ENCODE data around the gene UBL4A.

UBL4A gene

DNA sequence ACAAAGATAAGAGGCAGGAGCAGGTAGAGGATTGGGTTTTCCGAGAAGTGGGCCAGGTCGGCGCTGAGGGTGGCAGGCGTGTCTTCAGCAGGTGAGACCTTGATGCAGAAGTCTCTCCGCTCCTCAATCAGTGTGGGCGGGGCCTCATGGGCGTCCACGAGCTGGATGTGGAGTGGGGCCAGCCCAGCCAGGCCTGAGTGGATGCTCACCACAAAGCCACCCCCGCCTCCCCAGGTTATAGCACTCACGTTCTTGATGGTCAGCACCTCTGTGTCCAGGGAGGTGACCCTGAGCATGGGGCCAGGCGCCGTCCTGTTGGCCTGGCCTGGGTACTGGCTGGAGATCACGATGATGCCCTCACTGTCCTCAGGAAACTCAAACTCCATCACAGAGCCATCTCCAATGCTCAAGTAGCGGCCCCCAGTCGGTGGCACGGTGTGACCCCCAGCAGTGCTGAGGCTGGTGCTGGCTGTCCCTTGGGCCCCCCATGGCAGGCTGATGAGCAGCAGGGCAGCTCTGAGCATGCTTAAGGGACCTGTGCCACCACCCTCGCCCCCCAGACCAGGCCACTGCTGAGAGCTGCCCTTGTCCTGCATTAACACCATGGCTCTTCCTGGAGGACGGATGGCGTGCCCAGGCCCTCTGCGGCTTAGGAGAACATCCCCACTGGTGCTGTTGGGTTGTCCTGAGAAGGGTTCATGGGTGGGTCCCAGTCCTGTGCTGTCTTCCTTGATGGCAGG lies 2.1 kb upstream of the UBL4A start:
- TF ChIP-seq, protein P1, sequence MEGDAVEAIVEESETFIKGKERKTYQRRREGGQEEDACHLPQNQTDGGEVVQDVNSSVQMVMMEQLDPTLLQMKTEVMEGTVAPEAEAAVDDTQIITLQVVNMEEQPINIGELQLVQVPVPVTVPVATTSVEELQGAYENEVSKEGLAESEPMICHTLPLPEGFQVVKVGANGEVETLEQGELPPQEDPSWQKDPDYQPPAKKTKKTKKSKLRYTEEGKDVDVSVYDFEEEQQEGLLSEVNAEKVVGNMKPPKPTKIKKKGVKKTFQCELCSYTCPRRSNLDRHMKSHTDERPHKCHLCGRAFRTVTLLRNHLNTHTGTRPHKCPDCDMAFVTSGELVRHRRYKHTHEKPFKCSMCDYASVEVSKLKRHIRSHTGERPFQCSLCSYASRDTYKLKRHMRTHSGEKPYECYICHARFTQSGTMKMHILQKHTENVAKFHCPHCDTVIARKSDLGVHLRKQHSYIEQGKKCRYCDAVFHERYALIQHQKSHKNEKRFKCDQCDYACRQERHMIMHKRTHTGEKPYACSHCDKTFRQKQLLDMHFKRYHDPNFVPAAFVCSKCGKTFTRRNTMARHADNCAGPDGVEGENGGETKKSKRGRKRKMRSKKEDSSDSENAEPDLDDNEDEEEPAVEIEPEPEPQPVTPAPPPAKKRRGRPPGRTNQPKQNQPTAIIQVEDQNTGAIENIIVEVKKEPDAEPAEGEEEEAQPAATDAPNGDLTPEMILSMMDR (IDR thresholded peaks at IDR 0.05) = no peak
- no peaks in the 10 kb centered on the region for H3K4me1 ChIP-seq
- no peak overlapping the region for H3K4me2 ChIP-seq (ENCODE audit: low read length)
- H3K9ac ChIP-seq = no peak overlapping the region
- no peaks in the 10 kb centered on the region for H3K36me3 ChIP-seq (ENCODE audit: control insufficient read depth, insufficient read depth, low read length)
- H2AFZ ChIP-seq = no peak overlapping the region
- no peaks in the 10 kb centered on the region for H3K79me2 ChIP-seq
- no peak overlapping the region for H3K27ac ChIP-seq
- H3K9me3 ChIP-seq (ENCODE audit: control insufficient read depth, low read length) = no peaks in the 10 kb centered on the region
- H3K4me3 ChIP-seq (ENCODE audit: low read depth, low read length) = no peak overlapping the region
- H3K27me3 ChIP-seq (ENCODE audit: control insufficient read depth, insufficient read depth, low read length) = no peaks in the 10 kb centered on the region

DNA sequence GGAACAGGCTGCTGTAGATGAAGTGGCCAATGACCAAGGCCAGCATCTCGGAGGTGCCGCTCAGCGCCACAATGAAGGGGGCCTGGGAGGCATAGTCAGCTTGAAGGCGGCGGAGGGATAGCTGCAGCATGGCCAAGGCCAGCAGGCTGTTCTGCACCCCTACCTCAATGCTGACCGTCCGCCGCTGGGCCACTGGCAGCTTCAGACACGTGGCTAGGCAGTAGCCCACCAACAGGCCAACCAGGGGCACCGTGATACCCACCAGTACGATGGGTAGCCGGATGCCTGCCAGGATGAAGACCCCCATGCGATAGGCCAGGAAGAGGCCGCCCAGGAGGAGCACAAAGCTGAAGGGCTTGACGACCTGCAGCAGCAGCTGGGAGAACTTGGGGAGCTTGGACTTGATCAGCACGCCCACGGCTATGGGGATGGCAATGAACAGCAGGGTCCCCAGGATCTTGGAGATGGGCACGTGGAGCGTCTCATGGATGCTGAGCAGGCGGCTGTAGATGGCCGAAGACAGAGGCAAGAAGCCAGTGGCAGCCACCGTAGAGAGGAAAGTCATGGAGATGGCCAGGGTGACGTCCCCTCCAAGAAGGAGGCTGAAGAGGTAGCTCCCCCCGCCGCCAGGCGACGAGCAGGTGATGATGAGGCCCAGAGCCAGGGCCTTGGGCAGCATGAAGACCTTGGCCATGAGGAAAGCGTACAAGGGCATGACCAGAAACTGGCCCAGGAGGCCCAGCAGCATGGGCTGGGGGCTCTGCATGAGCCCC lies 1.3 kb upstream of the UBL4A start:
- Histone ChIP-seq H3K27me3 (ENCODE audit: control insufficient read depth, insufficient read depth, low read length) (no peaks in the 10 kb centered on the region), H3K4me2 (ENCODE audit: low read length) (no peak overlapping the region), H3K79me2 (no peaks in the 10 kb centered on the region), H3K36me3 (ENCODE audit: control insufficient read depth, insufficient read depth, low read length) (no peaks in the 10 kb centered on the region), H2AFZ (no peak overlapping the region), H3K27ac (no peak overlapping the region), H3K4me1 (no peaks in the 10 kb centered on the region), H3K9ac (no peak overlapping the region), H3K9me3 (ENCODE audit: control insufficient read depth, low read length) (no peaks in the 10 kb centered on the region), H3K4me3 (ENCODE audit: low read depth, low read length) (no peak overlapping the region)
- TF ChIP-seq, protein P1 (IDR thresholded peaks at IDR 0.05) = no peak

DNA sequence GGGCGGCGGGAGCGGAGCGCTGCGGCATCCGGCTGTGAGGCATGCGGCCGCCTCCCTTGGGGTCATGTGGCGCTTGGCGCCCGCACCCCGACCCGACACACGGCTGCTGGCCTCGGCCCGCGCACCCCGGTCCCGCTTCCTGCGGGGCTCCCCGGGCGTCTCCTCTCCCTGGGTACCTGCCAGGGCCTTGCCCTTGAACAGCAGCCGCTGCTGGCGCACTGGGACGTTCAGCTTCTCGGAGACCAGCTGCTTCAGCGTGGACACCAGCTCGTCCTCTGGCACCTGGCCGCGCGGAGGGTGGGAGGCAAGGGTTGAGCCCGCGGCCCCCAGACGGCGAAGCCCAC lies 391 bp downstream of the UBL4A start:
- TF ChIP-seq, protein P1 (IDR thresholded peaks at IDR 0.05) = no peak
- H3K27ac ChIP-seq = peak overlapping the region; percentile 39
- H3K4me1 ChIP-seq = no peaks in the 10 kb centered on the region
- H3K4me2 ChIP-seq (ENCODE audit: low read length) = peak overlapping the region; percentile 68
- no peaks in the 10 kb centered on the region for H3K79me2 ChIP-seq
- no peak overlapping the region for H3K9ac ChIP-seq
- peak overlapping the region; percentile 68 for H2AFZ ChIP-seq
- H3K9me3 ChIP-seq (ENCODE audit: control insufficient read depth, low read length) = no peaks in the 10 kb centered on the region
- H3K4me3 ChIP-seq (ENCODE audit: low read depth, low read length) = peak overlapping the region; percentile 57
- H3K27me3 ChIP-seq (ENCODE audit: control insufficient read depth, insufficient read depth, low read length) = no peaks in the 10 kb centered on the region
- no peaks in the 10 kb centered on the region for H3K36me3 ChIP-seq (ENCODE audit: control insufficient read depth, insufficient read depth, low read length)

DNA sequence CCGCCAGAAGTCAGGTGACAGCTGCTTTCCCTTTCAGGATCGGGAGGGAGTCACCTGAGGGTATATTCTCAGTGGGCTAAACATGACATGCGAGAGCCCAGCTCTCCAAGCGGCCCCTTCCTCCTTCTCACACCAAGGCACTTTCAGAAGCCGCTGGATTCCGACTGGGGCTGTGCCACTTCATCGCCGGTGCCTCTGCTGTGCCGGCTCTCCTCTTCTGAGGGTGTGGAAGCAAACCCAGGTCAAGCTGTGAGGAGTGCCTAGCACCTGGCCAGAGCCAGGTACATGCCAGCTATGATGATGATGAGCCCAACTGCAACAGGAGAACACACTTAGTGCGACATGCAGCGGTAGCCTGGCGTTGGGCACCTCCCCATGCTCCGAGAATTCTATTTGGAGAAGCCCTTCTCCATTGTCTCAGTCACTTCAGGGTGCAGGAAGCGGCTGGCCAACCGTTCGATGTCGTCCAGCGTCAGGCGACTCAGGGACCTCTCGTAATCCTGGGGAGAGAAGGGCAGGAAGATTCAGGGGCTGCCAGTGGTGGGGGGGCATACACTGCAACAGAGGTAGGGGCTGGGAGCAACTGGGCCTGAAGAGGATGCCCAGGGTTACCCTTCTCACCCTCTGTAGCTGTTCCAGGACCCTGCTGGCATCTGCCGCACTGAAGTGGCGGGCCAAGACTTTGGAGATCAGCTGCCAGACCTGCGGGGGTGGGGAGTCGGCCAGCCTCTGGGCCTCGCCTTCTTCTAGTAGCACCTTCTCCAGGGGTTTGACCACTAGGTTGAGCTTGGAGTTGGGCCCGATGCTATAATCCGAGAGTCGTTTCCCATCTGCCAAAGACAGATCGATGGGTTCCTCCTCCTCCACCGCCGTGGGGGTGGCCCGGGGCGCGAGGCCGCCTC lies 1.0 kb downstream of the UBL4A start:
- no peaks in the 10 kb centered on the region for H3K79me2 ChIP-seq
- H3K27ac ChIP-seq = peak overlapping the region; percentile 39
- peak overlapping the region; percentile 68 for H3K4me2 ChIP-seq (ENCODE audit: low read length)
- no peaks in the 10 kb centered on the region for H3K27me3 ChIP-seq (ENCODE audit: control insufficient read depth, insufficient read depth, low read length)
- H2AFZ ChIP-seq = peak overlapping the region; percentile 68
- TF ChIP-seq, protein P1 (IDR thresholded peaks at IDR 0.05) = no peak
- no peaks in the 10 kb centered on the region for H3K9me3 ChIP-seq (ENCODE audit: control insufficient read depth, low read length)
- no peaks in the 10 kb centered on the region for H3K36me3 ChIP-seq (ENCODE audit: control insufficient read depth, insufficient read depth, low read length)
- H3K9ac ChIP-seq = no peak overlapping the region
- peak overlapping the region; percentile 57 for H3K4me3 ChIP-seq (ENCODE audit: low read depth, low read length)
- H3K4me1 ChIP-seq = no peaks in the 10 kb centered on the region

Data from parathyroid adenoma (tissue), 2 donors.